H1 (cell line): ENCODE results near the gene WNK2. TPM values are rescaled to one million over a fixed set of nuclear protein-coding genes. Genes with fewer than 3 reads are reported as not detected.

Source experiments
- CTCF ChIA-PET: fragments of 300-600 bp; sonication (Branson Sonifier 250); formaldehyde crosslinking; loops from one replicate; lab custom pipeline; 2021; ENCODE audit not compliant: partially characterized antibody; lab: Charles Lee
- POLR2A ChIA-PET: fragments of 300-600 bp; sonication (Branson Sonifier 250); formaldehyde crosslinking; loops from one replicate; lab custom pipeline; 2021; ENCODE audit warnings: inconsistent platforms; ENCODE audit not compliant: partially characterized antibody; lab: Charles Lee
- DNase-seq, 2 experiments: peaks; one replicate each; pipeline versions ENCODE4 v3.0.0 to v3.0.0-alpha.2; 2010 to 2022; ENCODE audit warnings: low spot score in 2 of 2, low read depth in 1 of 2, mixed read lengths in 1 of 2
- FAIRE-seq: peaks from 2 replicates; lab custom pipeline; 2011; peaks lifted over from hg19 to GRCh38; lab: Jason Lieb, UNC
- H2AFZ ChIP-seq: 2 replicates; pipeline ENCODE4 v1.8.1; 2012; ENCODE audit warnings: low read length, inconsistent platforms
- H2AK5ac ChIP-seq: 2 replicates; pipeline ENCODE4 v1.6.1; 2013; ENCODE audit warnings: low read depth, low read length
- H2BK120ac ChIP-seq: replicated peaks from 2 replicates; pipeline ENCODE3; 2013; ENCODE audit warnings: low read depth, low read length, inconsistent platforms
- H2BK12ac ChIP-seq: 2 replicates; pipeline ENCODE4 v1.6.1; 2013; ENCODE audit warnings: low read depth, low read length
- H2BK15ac ChIP-seq: 2 replicates; pipeline ENCODE4 v1.6.1; 2013; ENCODE audit warnings: low read length
- H2BK20ac ChIP-seq: 2 replicates; pipeline ENCODE4 v1.6.1; 2013; ENCODE audit warnings: low read length
- H2BK5ac ChIP-seq: 2 replicates; pipeline ENCODE4 v1.6.1; 2013; ENCODE audit warnings: low read depth, low read length
- H3K14ac ChIP-seq: 2 replicates; pipeline ENCODE4 v1.6.1; 2013; ENCODE audit warnings: inconsistent platforms; ENCODE audit not compliant: insufficient read length
- H3K18ac ChIP-seq: 2 replicates; pipeline ENCODE4 v1.6.1; 2013; ENCODE audit warnings: low read length; ENCODE audit errors: extremely low read depth
- H3K23ac ChIP-seq: 2 replicates; pipeline ENCODE4 v1.6.1; 2013; ENCODE audit warnings: inconsistent platforms; ENCODE audit not compliant: insufficient read length
- H3K23me2 ChIP-seq: 2 replicates; pipeline ENCODE4 v1.6.1; 2013; ENCODE audit warnings: low read depth, low read length
- H3K27ac ChIP-seq: 2 replicates; pipeline ENCODE4 v1.6.1; 2011; ENCODE audit warnings: low read depth, low read length, inconsistent platforms
- H3K27me3 ChIP-seq, 4 experiments: replicated peaks in 1 of 4; 1 replicate in 1 of 4; 2 replicates in 3 of 4; pipeline versions ENCODE4 v1.6.1 to v1.8.1; 2011 to 2013; ENCODE audit warnings: low read length in 3 of 4, mild to moderate bottlenecking in 3 of 4, inconsistent platforms in 2 of 4, mixed read lengths in 2 of 4, moderate library complexity in 1 of 4; ENCODE audit not compliant: control insufficient read depth in 3 of 4, insufficient read depth in 3 of 4; ENCODE audit errors: extremely low read depth in 1 of 4
- H3K36me3 ChIP-seq, 4 experiments: 2 replicates each; pipeline versions ENCODE4 v1.6.1 to v1.8.1; 2011 to 2013; ENCODE audit warnings: mild to moderate bottlenecking in 4 of 4, low read length in 3 of 4, moderate library complexity in 2 of 4, control low read depth in 1 of 4, inconsistent platforms in 1 of 4; ENCODE audit not compliant: insufficient read depth in 4 of 4, control insufficient read depth in 2 of 4
- H3K4ac ChIP-seq: replicated peaks from 2 replicates; pipeline ENCODE3; 2013; ENCODE audit warnings: low read length, low read depth, mixed read lengths, inconsistent platforms; ENCODE audit not compliant: insufficient read length
- H3K4me1 ChIP-seq, 4 experiments: replicated peaks in 1 of 4; 1 replicate in 1 of 4; 2 replicates in 3 of 4; pipeline versions ENCODE4 v1.6.1 to v1.8.1; 2011 to 2013; ENCODE audit warnings: low read length in 3 of 4, inconsistent platforms in 2 of 4, mixed read lengths in 1 of 4; ENCODE audit not compliant: insufficient read depth in 4 of 4, control insufficient read depth in 3 of 4
- H3K4me2 ChIP-seq, 2 experiments: 2 replicates each; pipeline versions ENCODE4 v1.6.1 to v1.8.1; 2011 to 2013; ENCODE audit warnings: low read depth in 2 of 2, low read length in 2 of 2, control low read depth in 1 of 2, inconsistent platforms in 1 of 2, mild to moderate bottlenecking in 1 of 2; ENCODE audit not compliant: insufficient read depth in 1 of 2
- H3K4me3 ChIP-seq, 4 experiments: fragments of 200-600, 300-600 bp in 1 of 4; sonication (generic), shearing (Covaris generic), sonication (Bioruptor Twin) in 1 of 4; 2 replicates each; pipeline versions ENCODE4 v1.5.1 to v1.8.1; 2011 to 2016; ENCODE audit warnings: low read length in 4 of 4, low read depth in 3 of 4, control low read depth in 2 of 4, inconsistent platforms in 2 of 4, mild to moderate bottlenecking in 2 of 4, mixed read lengths in 1 of 4, moderate library complexity in 1 of 4; ENCODE audit not compliant: insufficient read depth in 2 of 4; ENCODE audit errors: extremely low read depth in 1 of 4
- H3K56ac ChIP-seq: replicated peaks from 2 replicates; pipeline ENCODE3; 2013; ENCODE audit warnings: low read depth, mild to moderate bottlenecking, mixed read lengths, low read length, inconsistent platforms; ENCODE audit not compliant: insufficient read length
- H3K79me1 ChIP-seq: 2 replicates; pipeline ENCODE4 v1.6.1; 2013; ENCODE audit warnings: low read depth, low read length, control low read depth
- H3K79me2 ChIP-seq, 2 experiments: 2 replicates each; pipeline versions ENCODE4 v1.6.1 to v1.8.1; 2012 to 2013; ENCODE audit warnings: low read length in 2 of 2, mild to moderate bottlenecking in 2 of 2, inconsistent platforms in 1 of 2; ENCODE audit not compliant: insufficient read depth in 2 of 2, control insufficient read depth in 1 of 2
- H3K9ac ChIP-seq, 4 experiments: replicated peaks in 1 of 4; 1 replicate in 1 of 4; 2 replicates in 3 of 4; pipeline versions ENCODE4 v1.6.1 to v1.8.1; 2011 to 2013; ENCODE audit warnings: low read depth in 3 of 4, low read length in 3 of 4, control low read depth in 2 of 4, mild to moderate bottlenecking in 2 of 4, moderate library complexity in 2 of 4, inconsistent platforms in 1 of 4; ENCODE audit errors: extremely low read depth in 1 of 4
- H3K9me3 ChIP-seq, 2 experiments: 2 replicates each; pipeline versions ENCODE4 v1.6.1 to v1.8.1; 2012 to 2013; ENCODE audit warnings: mild to moderate bottlenecking in 2 of 2, moderate library complexity in 2 of 2, control low read depth in 1 of 2, inconsistent platforms in 1 of 2, low read depth in 1 of 2, low read length in 1 of 2, mixed read lengths in 1 of 2; ENCODE audit not compliant: insufficient read depth in 2 of 2
- H4K20me1 ChIP-seq, 2 experiments: replicated peaks in 1 of 2; 2 replicates each; pipeline versions ENCODE3 to v1.8.1; 2011 to 2013; ENCODE audit warnings: inconsistent platforms in 2 of 2, low read length in 2 of 2, mild to moderate bottlenecking in 1 of 2; ENCODE audit not compliant: insufficient read depth in 2 of 2, control insufficient read depth in 1 of 2
- H4K5ac ChIP-seq: 2 replicates; pipeline ENCODE4 v1.6.1; 2013; ENCODE audit warnings: low read length, low read depth, mixed read lengths, inconsistent platforms; ENCODE audit not compliant: insufficient read length
- H4K8ac ChIP-seq: 2 replicates; pipeline ENCODE4 v1.8.0; 2013; ENCODE audit warnings: mild to moderate bottlenecking, moderate library complexity, low read length, inconsistent platforms; ENCODE audit not compliant: insufficient read depth; ENCODE audit errors: extremely low read depth
- H4K91ac ChIP-seq: replicated peaks from 2 replicates; pipeline ENCODE3; 2013; ENCODE audit warnings: low read length, mixed read lengths, inconsistent platforms; ENCODE audit not compliant: insufficient read length
- POLR2A ChIP-seq, 2 experiments: IDR thresholded peaks; 1 replicate in 1 of 2; 2 replicates in 1 of 2; pipeline ENCODE4 v1.6.1; 2011; ENCODE audit warnings: low read depth in 2 of 2, low read length in 2 of 2, mild to moderate bottlenecking in 2 of 2; ENCODE audit errors: control extremely low read depth in 1 of 2
- WGBS, 2 experiments: shearing (Covaris generic) in 1 of 2; methylation state at CpG; one replicate each; pipeline versions ENCODE4 v1.1.6 to v1.1.7; 2013 to 2015; ENCODE audit warnings: low lambda C conversion rate in 2 of 2, mixed read lengths in 2 of 2, inconsistent platforms in 1 of 2, low coverage in 1 of 2, missing lambda C conversion rate in 1 of 2; ENCODE audit not compliant: insufficient replicate concordance in 2 of 2, insufficient coverage in 1 of 2, insufficient read length in 1 of 2; ENCODE audit errors: extremely low coverage in 1 of 2, missing lambda C conversion rate in 1 of 2; 5-methylcytosine and 5-hydroxymethylcytosine counted together
- polyA plus RNA-seq, 7 experiments: library from polyadenylated mRNA; depleted of rRNA in 3 of 7; stranded (reverse) in 5 of 7; unstranded in 2 of 7; fragments of >200 nt in 5 of 7; fragments of 200-250 nt in 2 of 7; gene quantifications; 1 replicate in 5 of 7; 2 replicates in 1 of 7; 4 replicates in 1 of 7; pipeline versions ENCODE4 v1.2.1 to v1.2.3, GENCODE V29; 2011 to 2013; ENCODE audit warnings: missing spikeins in 2 of 7, mixed read lengths in 2 of 7
- total RNA-seq: library from RNA; stranded (reverse); fragmentation: NEBNext Ultra II Directional; extraction: Animal tissue kit (Norgen Biotek cat#: 25700); gene quantifications from 2 replicates; pipeline ENCODE4 v1.2.1, GENCODE V29; 2021
- TF ChIP-seq, protein P1 (sequence below), 3 experiments: IDR thresholded peaks; 1 replicate in 2 of 3; 2 replicates in 1 of 3; pipeline versions ENCODE4 v1.5.1 to v1.6.1; 2011; ENCODE audit warnings: low read length in 3 of 3, mild to moderate bottlenecking in 3 of 3, inconsistent platforms in 2 of 3, low read depth in 1 of 3, moderate library complexity in 1 of 3; ENCODE audit not compliant: insufficient read depth in 1 of 3; ENCODE audit errors: control extremely low read depth in 1 of 3

The WNK2 gene
- total and polyA plus RNA-seq, 2 of the 8 experiments (the other 6 are each of a cell fraction or from before 2014, with no cell fraction given), result 12.0 to 87.2 TPM

DNA sequence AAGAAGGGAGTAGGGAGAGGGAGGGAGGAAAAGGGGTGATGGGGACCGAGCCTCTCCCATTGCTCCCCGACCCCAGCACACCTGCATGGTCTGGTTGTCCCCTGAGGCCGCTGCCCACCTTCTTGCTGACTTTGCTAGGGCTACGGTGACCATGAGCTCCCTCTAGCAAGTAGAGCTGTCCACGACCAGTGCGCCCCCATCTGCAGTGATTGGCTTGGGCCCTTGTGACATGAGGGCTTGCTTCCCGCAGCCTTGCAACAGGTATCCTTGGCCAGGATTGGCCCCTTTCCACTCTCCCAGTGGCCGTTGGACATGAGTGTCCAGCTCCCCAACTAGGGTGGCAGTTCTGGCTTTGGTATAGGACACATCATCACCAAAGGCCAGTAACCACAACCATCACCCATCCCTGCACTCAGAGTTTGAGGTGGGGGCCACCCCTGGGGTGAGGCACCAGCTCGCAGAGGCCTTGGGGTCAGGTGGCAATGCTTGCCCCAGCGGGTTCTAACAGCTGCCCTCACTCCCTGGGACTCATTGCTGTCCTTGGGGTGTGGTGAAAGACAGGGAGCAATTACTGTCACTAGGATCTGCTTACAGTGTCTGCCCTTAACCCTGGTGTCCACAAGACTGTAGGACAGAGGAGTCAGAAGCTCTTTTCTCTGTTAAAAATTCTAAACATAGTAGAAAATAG lies 32.7 kb upstream of the WNK2 start:
- no peaks in the 10 kb centered on the region for H3K4me1 ChIP-seq
- H3K36me3 ChIP-seq, result no peaks in the 10 kb centered on the region; a peak in 1 of 8 replicates
- no peak overlapping the region for H2AFZ ChIP-seq
- ChIA-PET CTCF (interaction anchor here (0.6 to 5.6 kb wide), 16 partner anchors 8 to 469 kb away, joined by 3 to 74 read pairs (median 3); no protein-coding TSS in a partner anchor), POLR2A (no interaction called here)
- H2BK20ac ChIP-seq, result no peak overlapping the region
- no peaks in the 10 kb centered on the region for H4K20me1 ChIP-seq
- no peaks in the 10 kb centered on the region for H3K79me1 ChIP-seq
- H2BK120ac ChIP-seq, result no peak overlapping the region
- FAIRE-seq (no peak), DNase-seq (no peak)
- H3K27me3 ChIP-seq, result no peaks in the 10 kb centered on the region
- no peak overlapping the region for H3K23ac ChIP-seq
- no peak overlapping the region for H2BK15ac ChIP-seq
- no peak overlapping the region for H4K8ac ChIP-seq
- no peak overlapping the region for H2BK12ac ChIP-seq
- H3K18ac ChIP-seq, result no peak overlapping the region
- no peaks in the 10 kb centered on the region for H3K79me2 ChIP-seq
- no peaks in the 10 kb centered on the region for H3K23me2 ChIP-seq
- no peak overlapping the region for H3K9ac ChIP-seq
- H3K27ac ChIP-seq, result no peak overlapping the region
- no peak overlapping the region for H3K56ac ChIP-seq
- H3K4me3 ChIP-seq, result no peak overlapping the region
- H4K5ac ChIP-seq, result no peak overlapping the region
- WGBS, 2 experiments, result 90% methylated on average over 9 of the region's 10 CpGs; no CpG with 5 or more reads in 1 of the 2 experiments
- H3K4ac ChIP-seq, result no peak overlapping the region
- H3K14ac ChIP-seq, result no peak overlapping the region
- H2AK5ac ChIP-seq, result no peak overlapping the region
- no peak overlapping the region for H4K91ac ChIP-seq
- H2BK5ac ChIP-seq, result no peak overlapping the region
- H3K9me3 ChIP-seq, result no peaks in the 10 kb centered on the region; a peak in 1 of 4 replicates
- no peak overlapping the region for H3K4me2 ChIP-seq
- no peak for TF ChIP-seq POLR2A (IDR thresholded peaks at IDR 0.05; ENCODE audit: control extremely low read depth in 1 of 2, low read depth in 2 of 2, low read length in 2 of 2)
- TF ChIP-seq, protein P1, sequence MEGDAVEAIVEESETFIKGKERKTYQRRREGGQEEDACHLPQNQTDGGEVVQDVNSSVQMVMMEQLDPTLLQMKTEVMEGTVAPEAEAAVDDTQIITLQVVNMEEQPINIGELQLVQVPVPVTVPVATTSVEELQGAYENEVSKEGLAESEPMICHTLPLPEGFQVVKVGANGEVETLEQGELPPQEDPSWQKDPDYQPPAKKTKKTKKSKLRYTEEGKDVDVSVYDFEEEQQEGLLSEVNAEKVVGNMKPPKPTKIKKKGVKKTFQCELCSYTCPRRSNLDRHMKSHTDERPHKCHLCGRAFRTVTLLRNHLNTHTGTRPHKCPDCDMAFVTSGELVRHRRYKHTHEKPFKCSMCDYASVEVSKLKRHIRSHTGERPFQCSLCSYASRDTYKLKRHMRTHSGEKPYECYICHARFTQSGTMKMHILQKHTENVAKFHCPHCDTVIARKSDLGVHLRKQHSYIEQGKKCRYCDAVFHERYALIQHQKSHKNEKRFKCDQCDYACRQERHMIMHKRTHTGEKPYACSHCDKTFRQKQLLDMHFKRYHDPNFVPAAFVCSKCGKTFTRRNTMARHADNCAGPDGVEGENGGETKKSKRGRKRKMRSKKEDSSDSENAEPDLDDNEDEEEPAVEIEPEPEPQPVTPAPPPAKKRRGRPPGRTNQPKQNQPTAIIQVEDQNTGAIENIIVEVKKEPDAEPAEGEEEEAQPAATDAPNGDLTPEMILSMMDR (IDR thresholded peaks at IDR 0.05; ENCODE audit: control extremely low read depth in 1 of 3, insufficient read depth in 1 of 3, low read depth in 1 of 3, low read length in 3 of 3), result peak; percentile 12 to 30 (median 19); a peak in 3 of 4 replicates
